HepG2 (cell line): Measurements from ENCODE around the gene DVL3. TPM values are rescaled to one million over a fixed set of nuclear protein-coding genes. Genes with fewer than 3 reads are reported as not detected.

ENCODE experiments used
- ATF1 ChIP-seq: IDR thresholded peaks from 2 replicates; pipeline ENCODE4 v1.6.1; 2016; ENCODE audit warnings: mild to moderate bottlenecking, control low read depth
- CEBPG ChIP-seq: IDR thresholded peaks from 2 replicates; pipeline ENCODE4 v1.6.1; 2016
- CHCHD3 ChIP-seq: sonication (generic); formaldehyde crosslinking; IDR thresholded peaks from 2 replicates; pipeline ENCODE4 v1.8.0; 2022; ENCODE audit warnings: mild to moderate bottlenecking, missing genetic modification reagents, moderate library complexity
- CHD2 ChIP-seq: IDR thresholded peaks from 2 replicates; pipeline ENCODE4 v1.6.1; 2011; ENCODE audit warnings: low read depth, low read length, improper control_type of control experiment
- HMG20B ChIP-seq: conservative IDR thresholded peaks from 2 replicates; pipeline ENCODE4 v1.6.1; 2016; ENCODE audit warnings: missing genetic modification reagents, missing compliant biosample characterization
- IRF2 ChIP-seq: IDR thresholded peaks from 2 replicates; pipeline ENCODE4 v1.6.1; 2018; ENCODE audit warnings: missing genetic modification reagents, missing compliant biosample characterization
- NBN ChIP-seq: fragments of 450-650 bp; conservative IDR thresholded peaks from 2 replicates; pipeline ENCODE4 v1.6.1; 2017
- SSRP1 ChIP-seq: IDR thresholded peaks from 2 replicates; pipeline ENCODE4 v1.6.1; 2016; ENCODE audit warnings: control low read depth
- U2AF2 ChIP-seq: fragments of 200-400 bp; formaldehyde crosslinking; IDR thresholded peaks from 2 replicates; pipeline ENCODE4 v1.6.1; 2017; ENCODE audit warnings: low read depth, mild to moderate bottlenecking, low read length
- ZBTB3 ChIP-seq: sonication (generic); formaldehyde crosslinking; IDR thresholded peaks from 2 replicates; pipeline ENCODE4 v1.4.0; 2020; ENCODE audit warnings: low read depth, mild to moderate bottlenecking, moderate library complexity, missing genetic modification reagents, borderline replicate concordance
- ZNF672 ChIP-seq: sonication (generic); formaldehyde crosslinking; IDR thresholded peaks from 2 replicates; pipeline ENCODE4 v1.8.1; 2022; ENCODE audit warnings: missing genetic modification reagents
- ZNF678 ChIP-seq: sonication (generic); formaldehyde crosslinking; IDR thresholded peaks from 2 replicates; pipeline ENCODE4 v1.4.0; 2020; ENCODE audit warnings: mild to moderate bottlenecking, missing genetic modification reagents
- ZNF713 ChIP-seq: sonication (generic); formaldehyde crosslinking; IDR thresholded peaks from 2 replicates; pipeline ENCODE4 v1.4.0; 2020; ENCODE audit warnings: mild to moderate bottlenecking, missing genetic modification reagents
- ZNF775 ChIP-seq: sonication (generic); formaldehyde crosslinking; IDR thresholded peaks from 2 replicates; pipeline ENCODE4 v1.4.0; 2020; ENCODE audit warnings: missing genetic modification reagents, mild to moderate bottlenecking, moderate library complexity, borderline replicate concordance
- ZNF781 ChIP-seq: sonication (generic); formaldehyde crosslinking; IDR thresholded peaks from 2 replicates; pipeline ENCODE4 v1.5.1; 2020; ENCODE audit warnings: borderline replicate concordance, mild to moderate bottlenecking, missing genetic modification reagents; ENCODE audit errors: not compliant biosample characterization
- polyA plus RNA-seq, 8 experiments: library from polyadenylated mRNA; depleted of rRNA in 3 of 8; stranded (reverse) in 7 of 8; unstranded in 1 of 8; fragments of >200 nt; fragmentation: Illumina TruSeq in 4 of 8; extraction: Trizol in 4 of 8; gene quantifications; 2 replicates each; pipeline versions ENCODE4 v1.2.1 to v1.2.3, GENCODE V29; 2011 to 2016; ENCODE audit warnings: low read depth in 4 of 8, missing spikeins in 1 of 8, mixed read lengths in 1 of 8; ENCODE audit not compliant: insufficient read depth in 1 of 8
- total RNA-seq, 5 experiments: library from RNA; depleted of rRNA; stranded (reverse); fragments of >200 nt; fragmentation: Illumina TruSeq; extraction: Trizol; gene quantifications; 2 replicates each; pipeline ENCODE4 v1.2.3, GENCODE V29; 2016; ENCODE audit warnings: low read depth in 1 of 5
- TF ChIP-seq, protein P1 (sequence below): sonication (generic); formaldehyde crosslinking; IDR thresholded peaks from 2 replicates; pipeline ENCODE4 v1.5.0; 2020; ENCODE audit warnings: missing genetic modification reagents
- TF ChIP-seq, protein P2 (sequence below): sonication (generic); formaldehyde crosslinking; IDR thresholded peaks from 2 replicates; pipeline ENCODE4 v1.4.0; 2020; ENCODE audit warnings: mild to moderate bottlenecking, missing genetic modification reagents
- TF ChIP-seq, protein P3 (sequence below): sonication (generic); formaldehyde crosslinking; IDR thresholded peaks from 2 replicates; pipeline ENCODE4 v1.4.0; 2020; ENCODE audit warnings: missing genetic modification reagents
- TF ChIP-seq, protein P4 (sequence below): sonication (generic); formaldehyde crosslinking; IDR thresholded peaks from 2 replicates; pipeline ENCODE4 v1.4.0; 2020; ENCODE audit warnings: missing genetic modification reagents, low read depth, mild to moderate bottlenecking, borderline replicate concordance
- TF ChIP-seq, protein P5 (sequence below), 2 experiments: sonication (generic) in 1 of 2; formaldehyde crosslinking in 1 of 2; IDR thresholded peaks; 2 replicates each; pipeline versions ENCODE4 v1.6.1 to v1.9.0; 2014 to 2022; ENCODE audit warnings: antibody characterized with exemption in 1 of 2, borderline replicate concordance in 1 of 2, inconsistent platforms in 1 of 2, low read depth in 1 of 2, missing genetic modification reagents in 1 of 2

DVL3 gene
- total and polyA plus RNA-seq, 2 of the 13 experiments (the other 11 are each of a cell fraction or from before 2014, with no cell fraction given), result 29.0 to 36.1 TPM

DNA sequence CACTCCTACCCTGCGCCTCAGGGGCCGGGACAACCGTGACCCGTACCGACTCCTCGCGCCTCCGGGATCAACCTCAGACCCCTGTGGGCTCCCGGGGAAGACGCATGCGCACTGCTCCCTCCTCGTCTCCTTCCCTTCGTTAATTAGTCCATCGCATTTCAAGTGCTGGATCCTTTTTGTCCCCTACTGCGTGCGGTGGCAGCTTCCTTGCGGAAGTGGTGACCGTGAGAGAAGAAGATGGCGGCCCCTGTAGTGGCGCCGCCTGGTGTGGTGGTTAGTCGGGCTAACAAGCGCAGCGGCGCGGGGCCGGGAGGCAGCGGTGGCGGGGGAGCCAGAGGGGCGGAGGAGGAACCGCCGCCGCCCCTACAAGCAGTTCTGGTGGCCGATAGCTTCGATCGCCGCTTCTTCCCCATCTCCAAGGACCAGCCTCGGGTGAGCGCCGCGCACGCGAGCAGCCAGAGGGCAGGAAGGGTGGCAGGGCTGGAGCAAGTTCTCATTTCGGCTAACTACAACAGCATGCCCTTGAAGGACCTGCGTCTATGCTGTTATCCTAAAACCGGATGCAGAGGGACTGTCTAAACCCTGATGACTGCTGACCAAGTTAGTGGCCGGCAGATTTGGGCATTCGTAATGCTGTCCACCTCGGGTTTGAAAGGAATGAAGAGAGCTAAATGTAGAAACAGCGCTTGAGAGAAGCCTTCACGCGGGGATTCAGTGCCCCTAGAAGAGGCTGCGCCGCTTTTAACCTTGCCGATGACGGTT is 19.8 kb upstream of the DVL3 start, which contains the start of gene EIF2B5 (continued):
- TF ChIP-seq, protein P1, sequence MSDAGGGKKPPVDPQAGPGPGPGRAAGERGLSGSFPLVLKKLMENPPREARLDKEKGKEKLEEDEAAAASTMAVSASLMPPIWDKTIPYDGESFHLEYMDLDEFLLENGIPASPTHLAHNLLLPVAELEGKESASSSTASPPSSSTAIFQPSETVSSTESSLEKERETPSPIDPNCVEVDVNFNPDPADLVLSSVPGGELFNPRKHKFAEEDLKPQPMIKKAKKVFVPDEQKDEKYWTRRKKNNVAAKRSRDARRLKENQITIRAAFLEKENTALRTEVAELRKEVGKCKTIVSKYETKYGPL (CRISPR knock-in tag), result no peak
- TF ChIP-seq CEBPG (CRISPR knock-in tag) (peak; percentile 70), ATF1 (no peak), ZNF678 (CRISPR knock-in tag) (no peak), ZNF672 (no peak), SSRP1 (CRISPR knock-in tag) (no peak; the same call in 1 of the 2 replicates), NBN (no peak), CHCHD3 (CRISPR knock-in tag) (no peak; the same call in 1 of the 2 replicates), ZNF713 (CRISPR knock-in tag) (no peak), U2AF2 (no peak), IRF2 (peak; percentile 98), ZNF775 (0 out of 2 replicates have a peak, but pooled peaks have one; percentile 41), CHD2 (peak; percentile 20; the same call in 1 of the 2 replicates), ZBTB3 (CRISPR knock-in tag) (no peak), ZNF781 (CRISPR knock-in tag) (peak; percentile 74), HMG20B (no peak)
- TF ChIP-seq, protein P2, sequence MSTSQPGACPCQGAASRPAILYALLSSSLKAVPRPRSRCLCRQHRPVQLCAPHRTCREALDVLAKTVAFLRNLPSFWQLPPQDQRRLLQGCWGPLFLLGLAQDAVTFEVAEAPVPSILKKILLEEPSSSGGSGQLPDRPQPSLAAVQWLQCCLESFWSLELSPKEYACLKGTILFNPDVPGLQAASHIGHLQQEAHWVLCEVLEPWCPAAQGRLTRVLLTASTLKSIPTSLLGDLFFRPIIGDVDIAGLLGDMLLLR (CRISPR knock-in tag), result peak; percentile 18; the same call in 1 of the 2 replicates
- TF ChIP-seq, protein P3, sequence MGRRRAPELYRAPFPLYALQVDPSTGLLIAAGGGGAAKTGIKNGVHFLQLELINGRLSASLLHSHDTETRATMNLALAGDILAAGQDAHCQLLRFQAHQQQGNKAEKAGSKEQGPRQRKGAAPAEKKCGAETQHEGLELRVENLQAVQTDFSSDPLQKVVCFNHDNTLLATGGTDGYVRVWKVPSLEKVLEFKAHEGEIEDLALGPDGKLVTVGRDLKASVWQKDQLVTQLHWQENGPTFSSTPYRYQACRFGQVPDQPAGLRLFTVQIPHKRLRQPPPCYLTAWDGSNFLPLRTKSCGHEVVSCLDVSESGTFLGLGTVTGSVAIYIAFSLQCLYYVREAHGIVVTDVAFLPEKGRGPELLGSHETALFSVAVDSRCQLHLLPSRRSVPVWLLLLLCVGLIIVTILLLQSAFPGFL (CRISPR knock-in tag), result no peak
- TF ChIP-seq, protein P4, sequence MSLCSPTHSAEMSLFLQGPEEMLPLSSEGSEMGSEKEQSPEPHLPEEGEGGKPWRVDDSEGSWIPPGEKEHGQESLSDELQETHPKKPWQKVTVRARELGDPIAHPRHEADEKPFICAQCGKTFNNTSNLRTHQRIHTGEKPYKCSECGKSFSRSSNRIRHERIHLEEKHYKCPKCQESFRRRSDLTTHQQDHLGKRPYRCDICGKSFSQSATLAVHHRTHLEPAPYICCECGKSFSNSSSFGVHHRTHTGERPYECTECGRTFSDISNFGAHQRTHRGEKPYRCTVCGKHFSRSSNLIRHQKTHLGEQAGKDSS, result peak; percentile 22; the same call in 1 of the 2 replicates
- TF ChIP-seq, protein P5, sequence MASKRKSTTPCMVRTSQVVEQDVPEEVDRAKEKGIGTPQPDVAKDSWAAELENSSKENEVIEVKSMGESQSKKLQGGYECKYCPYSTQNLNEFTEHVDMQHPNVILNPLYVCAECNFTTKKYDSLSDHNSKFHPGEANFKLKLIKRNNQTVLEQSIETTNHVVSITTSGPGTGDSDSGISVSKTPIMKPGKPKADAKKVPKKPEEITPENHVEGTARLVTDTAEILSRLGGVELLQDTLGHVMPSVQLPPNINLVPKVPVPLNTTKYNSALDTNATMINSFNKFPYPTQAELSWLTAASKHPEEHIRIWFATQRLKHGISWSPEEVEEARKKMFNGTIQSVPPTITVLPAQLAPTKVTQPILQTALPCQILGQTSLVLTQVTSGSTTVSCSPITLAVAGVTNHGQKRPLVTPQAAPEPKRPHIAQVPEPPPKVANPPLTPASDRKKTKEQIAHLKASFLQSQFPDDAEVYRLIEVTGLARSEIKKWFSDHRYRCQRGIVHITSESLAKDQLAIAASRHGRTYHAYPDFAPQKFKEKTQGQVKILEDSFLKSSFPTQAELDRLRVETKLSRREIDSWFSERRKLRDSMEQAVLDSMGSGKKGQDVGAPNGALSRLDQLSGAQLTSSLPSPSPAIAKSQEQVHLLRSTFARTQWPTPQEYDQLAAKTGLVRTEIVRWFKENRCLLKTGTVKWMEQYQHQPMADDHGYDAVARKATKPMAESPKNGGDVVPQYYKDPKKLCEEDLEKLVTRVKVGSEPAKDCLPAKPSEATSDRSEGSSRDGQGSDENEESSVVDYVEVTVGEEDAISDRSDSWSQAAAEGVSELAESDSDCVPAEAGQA (IDR thresholded peaks at IDR 0.05; ENCODE audit: low read depth), result peak; percentile 84
- TF ChIP-seq, protein P5 (CRISPR knock-in tag; IDR thresholded peaks at IDR 0.05; ENCODE audit: borderline replicate concordance), result no peak; the same call in 1 of the 2 replicates
